Stomach (tissue), 9 donors: Measurements from ENCODE around the gene PDCD4. TPM values are rescaled to one million over a fixed set of nuclear protein-coding genes. Genes with fewer than 3 reads are reported as not detected.

Experiments used
- DNase-seq, 2 donors: peaks; one replicate each; pipeline versions ENCODE4 v3.0.0 to v3.0.0-alpha.2; 2013 to 2019
- H3K27ac ChIP-seq, 5 donors: fragments of 200-600 bp in 4 of 5; sonication (generic) in 4 of 5; one replicate each; pipeline ENCODE4 v1.5.1; 2013 to 2019; ENCODE audit warnings: mild to moderate bottlenecking in 1 of 5, moderate library complexity in 1 of 5
- H3K27me3 ChIP-seq, 3 donors: fragments of 200-600 bp; sonication (generic); one replicate each; pipeline ENCODE4 v1.5.1; 2017 to 2019; ENCODE audit warnings: mixed run types in 1 of 3
- H3K36me3 ChIP-seq, 4 donors: fragments of 200-600 bp; sonication (generic); 1 replicate in 3 of 4; 2 replicates in 1 of 4; pipeline ENCODE4 v1.5.1; 2016 to 2019
- H3K4me1 ChIP-seq, 4 donors: fragments of 200-600 bp; sonication (generic); one replicate each; pipeline ENCODE4 v1.5.1; 2016 to 2019
- H3K4me3 ChIP-seq, 4 donors: fragments of 200-600 bp; sonication (generic) in 3 of 4; one replicate each; pipeline ENCODE4 v1.5.1; 2016 to 2019; ENCODE audit warnings: mild to moderate bottlenecking in 1 of 4
- H3K9me3 ChIP-seq, 4 donors: fragments of 200-600 bp; sonication (generic); one replicate each; pipeline ENCODE4 v1.5.1; 2016 to 2019
- CTCF ChIP-seq, 7 experiments: fragments of 450-650 bp in 4 of 7; fragments of 200-600 bp in 3 of 7; sonication (generic) in 3 of 7; IDR thresholded peaks; one replicate each; pipeline ENCODE4 v1.5.1; 2016 to 2019; ENCODE audit warnings: antibody characterized with exemption in 7 of 7, control low read depth in 2 of 7, mild to moderate bottlenecking in 1 of 7
- EP300 ChIP-seq: sonication (generic); formaldehyde crosslinking; IDR thresholded peaks from one replicate; pipeline ENCODE4 v1.6.1; 2017; ENCODE audit warnings: antibody characterized with exemption
- POLR2A ChIP-seq, 4 donors: fragments of 450-650 bp; IDR thresholded peaks; one replicate each; pipeline ENCODE4 v1.6.1; 2016; ENCODE audit warnings: antibody characterized with exemption in 4 of 4, control low read depth in 2 of 4, mild to moderate bottlenecking in 1 of 4, moderate library complexity in 1 of 4
- POLR2AphosphoS5 ChIP-seq, 3 donors: sonication (generic); formaldehyde crosslinking; IDR thresholded peaks; one replicate each; pipeline ENCODE4 v1.6.1; 2016; ENCODE audit warnings: antibody characterized with exemption in 3 of 3
- WGBS, 5 donors: extraction: QIAGEN DNeasy Blood & Tissue Kit in 3 of 5; methylation state at CpG; one replicate each; pipeline versions ENCODE4 v1.1.5 to v1.1.7; 2013 to 2018; 5-methylcytosine and 5-hydroxymethylcytosine counted together
- intact Hi-C: fragments of 100-400 bp; cut with DNase I; formaldehyde crosslinking; loops from one replicate; pipeline ENCODE4 v1.15.1; 2023; ENCODE audit warnings: low total_unique reads
- polyA plus RNA-seq, 3 donors: library from polyadenylated mRNA; stranded (reverse); fragments of 200-250 nt; gene quantifications; one replicate each; pipeline ENCODE4 v1.2.3, GENCODE V29; 2013
- total RNA-seq, 5 donors: library from RNA; depleted of rRNA; stranded (reverse); fragments of >200 nt; gene quantifications; one replicate each; pipeline versions ENCODE4 v1.1.0 to v1.2.3, GENCODE V29; 2014 to 2016
- donor health status: healthy with polysubstance abuse.
- donor health status: Bipolar disorder and iron deficiency.
- donor health status: healthy.

The PDCD4 gene
- total and polyA plus RNA-seq, 8 donors = 39.3 to 605 (median 119) TPM

- no peak overlapping the region for H3K4me3 ChIP-seq
- intact Hi-C loops = loop anchor here (10.0 kb wide), 1 partner anchor 89 kb away; no protein-coding TSS in a partner anchor
- H3K27ac ChIP-seq = no peak overlapping the region
- WGBS, 5 donors = 11 to 26% (median 16%) methylated on average over 4 of the region's 4 CpGs
- no peak for TF ChIP-seq EP300
- no peak for TF ChIP-seq POLR2A (IDR thresholded peaks at IDR 0.05)
- peak in 2 of 3 donors; percentile 6 to 8 for TF ChIP-seq POLR2AphosphoS5 (IDR thresholded peaks at IDR 0.05)
- TF ChIP-seq CTCF (IDR thresholded peaks at IDR 0.05) = peak in 4 of 7 experiments; percentile 36 to 66 (median 54)
- peaks cover 0 to 77% (median 38%) of the 10 kb centered on the region in 4 donors for H3K4me1 ChIP-seq
- peak in 1 of 2 donors; percentile 66 for DNase-seq
- no peaks in the 10 kb centered on the region for H3K9me3 ChIP-seq
- no peaks in the 10 kb centered on the region for H3K27me3 ChIP-seq
- H3K36me3 ChIP-seq = peaks cover 18 to 95% (median 86%) of the 10 kb centered on the region in 4 donors
Measured at GRCh38 chr10:110893559-110894179, 21.9 kb downstream of the PDCD4 start.

- no peak for TF ChIP-seq EP300
- no peak for TF ChIP-seq POLR2A (IDR thresholded peaks at IDR 0.05)
- TF ChIP-seq POLR2AphosphoS5 (IDR thresholded peaks at IDR 0.05) = no peak
- TF ChIP-seq CTCF (IDR thresholded peaks at IDR 0.05) = no peak
- Histone ChIP-seq H3K27ac (no peak overlapping the region), H3K9me3 (no peaks in the 10 kb centered on the region), H3K27me3 (no peaks in the 10 kb centered on the region), H3K4me1 (peaks cover 0 to 58% (median 34%) of the 10 kb centered on the region in 4 donors), H3K4me3 (no peak overlapping the region), H3K36me3 (peaks cover 28 to 95% (median 87%) of the 10 kb centered on the region in 4 donors)
- no peak for DNase-seq
- 66 to 81% (median 76%) methylated on average over 1 of the region's 1 CpG for WGBS, 5 donors
- intact Hi-C loops = loop anchor here (10.0 kb wide), 1 partner anchor 92 kb away; no protein-coding TSS in a partner anchor
Measured at GRCh38 chr10:110897184-110897583, 25.5 kb downstream of the PDCD4 start.

- Histone ChIP-seq H3K4me3 (no peak overlapping the region), H3K27me3 (no peaks in the 10 kb centered on the region), H3K4me1 (peaks cover 0 to 55% (median 30%) of the 10 kb centered on the region in 4 donors), H3K27ac (no peak overlapping the region), H3K9me3 (no peaks in the 10 kb centered on the region), H3K36me3 (peaks cover 25 to 90% (median 82%) of the 10 kb centered on the region in 4 donors)
- DNase-seq = no peak
- intact Hi-C loops = loop anchor here (10.0 kb wide), 1 partner anchor 94 kb away; no protein-coding TSS in a partner anchor
- TF ChIP-seq CTCF (IDR thresholded peaks at IDR 0.05) (no peak), POLR2AphosphoS5 (IDR thresholded peaks at IDR 0.05) (no peak), EP300 (no peak), POLR2A (IDR thresholded peaks at IDR 0.05) (no peak)
Measured at GRCh38 chr10:110898391-110898790, 26.7 kb downstream of the PDCD4 start.

GRCh38 chr10:110900983-110901382 lies 29.3 kb downstream of the PDCD4 start:
- H3K4me3 ChIP-seq = no peak overlapping the region
- H3K27me3 ChIP-seq = no peaks in the 10 kb centered on the region
- no peak overlapping the region for H3K27ac ChIP-seq
- peaks cover 0 to 31% (median 15%) of the 10 kb centered on the region in 4 donors for H3K4me1 ChIP-seq
- peaks cover 22 to 76% (median 60%) of the 10 kb centered on the region in 4 donors for H3K36me3 ChIP-seq
- TF ChIP-seq POLR2A (IDR thresholded peaks at IDR 0.05) (no peak), CTCF (IDR thresholded peaks at IDR 0.05) (no peak), POLR2AphosphoS5 (IDR thresholded peaks at IDR 0.05) (no peak), EP300 (no peak)
- no peak for DNase-seq
- WGBS, 5 donors = 91 to 98% (median 95%) methylated on average over 2 of the region's 2 CpGs
- intact Hi-C loops = no loop called here
- no peaks in the 10 kb centered on the region for H3K9me3 ChIP-seq
